ENCODE results near the gene WNT2.
A peak's percentile ranks its signal among the peaks of the same experiment; 100 is the strongest.

DNA sequence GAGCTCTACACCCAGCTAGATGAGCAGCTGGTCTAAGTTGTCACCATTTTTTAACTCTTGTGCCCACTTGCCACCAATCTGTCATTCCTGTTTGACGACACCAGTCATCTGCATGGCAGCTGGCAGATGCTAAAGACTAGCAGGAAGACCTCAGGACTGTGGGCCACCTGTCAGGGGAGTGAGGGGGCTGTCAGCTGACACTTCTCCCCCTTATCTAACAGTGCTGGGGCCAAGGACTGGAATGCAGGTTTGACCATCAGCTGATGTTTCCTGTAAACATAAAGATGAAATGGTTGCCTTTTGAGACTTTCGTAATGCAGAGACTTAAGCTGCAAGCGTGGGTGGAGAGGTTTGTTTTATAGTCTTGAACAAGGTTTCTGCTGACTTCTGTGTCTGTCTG, 93.5 kb downstream of the WNT2 start:
- no peak for TF ChIP-seq POLR2A (IDR thresholded peaks at IDR 0.05; ENCODE audit: low read depth, low read length)
- TF ChIP-seq, protein P1, sequence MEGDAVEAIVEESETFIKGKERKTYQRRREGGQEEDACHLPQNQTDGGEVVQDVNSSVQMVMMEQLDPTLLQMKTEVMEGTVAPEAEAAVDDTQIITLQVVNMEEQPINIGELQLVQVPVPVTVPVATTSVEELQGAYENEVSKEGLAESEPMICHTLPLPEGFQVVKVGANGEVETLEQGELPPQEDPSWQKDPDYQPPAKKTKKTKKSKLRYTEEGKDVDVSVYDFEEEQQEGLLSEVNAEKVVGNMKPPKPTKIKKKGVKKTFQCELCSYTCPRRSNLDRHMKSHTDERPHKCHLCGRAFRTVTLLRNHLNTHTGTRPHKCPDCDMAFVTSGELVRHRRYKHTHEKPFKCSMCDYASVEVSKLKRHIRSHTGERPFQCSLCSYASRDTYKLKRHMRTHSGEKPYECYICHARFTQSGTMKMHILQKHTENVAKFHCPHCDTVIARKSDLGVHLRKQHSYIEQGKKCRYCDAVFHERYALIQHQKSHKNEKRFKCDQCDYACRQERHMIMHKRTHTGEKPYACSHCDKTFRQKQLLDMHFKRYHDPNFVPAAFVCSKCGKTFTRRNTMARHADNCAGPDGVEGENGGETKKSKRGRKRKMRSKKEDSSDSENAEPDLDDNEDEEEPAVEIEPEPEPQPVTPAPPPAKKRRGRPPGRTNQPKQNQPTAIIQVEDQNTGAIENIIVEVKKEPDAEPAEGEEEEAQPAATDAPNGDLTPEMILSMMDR (conservative IDR thresholded peaks at IDR 0.05; ENCODE audit: low read depth, low read length): no peak
- TF ChIP-seq MXI1 (IDR thresholded peaks at IDR 0.05; ENCODE audit: borderline replicate concordance, low read depth, low read length): no peak
- peak; percentile 59; the same call in 1 of the 2 replicates for TF ChIP-seq MAZ (IDR thresholded peaks at IDR 0.05; ENCODE audit: borderline replicate concordance, low read depth, low read length)
- peak; percentile 22; the same call in 1 of the 2 replicates for TF ChIP-seq BHLHE40 (IDR thresholded peaks at IDR 0.05; ENCODE audit: low read depth, low read length)
- no peak for TF ChIP-seq FOS (IDR thresholded peaks at IDR 0.05; ENCODE audit: low read depth, low read length)
- TF ChIP-seq RFX5 (IDR thresholded peaks at IDR 0.05; ENCODE audit: low read depth, low read length): no peak
- TF ChIP-seq MAFK (IDR thresholded peaks at IDR 0.05; ENCODE audit: low read depth, low read length): peak; percentile 36; the same call in 1 of the 2 replicates
- no peak for TF ChIP-seq NFE2L2 (IDR thresholded peaks at IDR 0.05; ENCODE audit: low read depth, low read length)
- TF ChIP-seq RAD21 (IDR thresholded peaks at IDR 0.05; ENCODE audit: low read length): no peak
- TF ChIP-seq, protein P2, sequence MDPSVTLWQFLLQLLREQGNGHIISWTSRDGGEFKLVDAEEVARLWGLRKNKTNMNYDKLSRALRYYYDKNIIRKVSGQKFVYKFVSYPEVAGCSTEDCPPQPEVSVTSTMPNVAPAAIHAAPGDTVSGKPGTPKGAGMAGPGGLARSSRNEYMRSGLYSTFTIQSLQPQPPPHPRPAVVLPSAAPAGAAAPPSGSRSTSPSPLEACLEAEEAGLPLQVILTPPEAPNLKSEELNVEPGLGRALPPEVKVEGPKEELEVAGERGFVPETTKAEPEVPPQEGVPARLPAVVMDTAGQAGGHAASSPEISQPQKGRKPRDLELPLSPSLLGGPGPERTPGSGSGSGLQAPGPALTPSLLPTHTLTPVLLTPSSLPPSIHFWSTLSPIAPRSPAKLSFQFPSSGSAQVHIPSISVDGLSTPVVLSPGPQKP (IDR thresholded peaks at IDR 0.05; ENCODE audit: borderline replicate concordance, low read depth, low read length): no peak
- TF ChIP-seq CEBPB (IDR thresholded peaks at IDR 0.05; ENCODE audit: low read depth, low read length): peak; percentile 78
- no peak for TF ChIP-seq SMC3 (IDR thresholded peaks at IDR 0.05; ENCODE audit: low read depth, low read length)
- TF ChIP-seq RCOR1 (IDR thresholded peaks at IDR 0.05; ENCODE audit: insufficient replicate concordance, low read length): peak; percentile 88
